Mesenchymal stem cell (in vitro differentiated cells and primary cell): ENCODE measurements around the gene ZBTB14.

Experiments
- DNase-seq: peaks from one replicate; pipeline ENCODE4 v3.0.0-alpha.2; 2013
- H2AFZ ChIP-seq: one replicate; pipeline ENCODE4 v1.6.1; 2013; ENCODE audit warnings: low read depth, mild to moderate bottlenecking, control low read depth, inconsistent platforms, low read length, moderate library complexity
- H2AK5ac ChIP-seq: 2 replicates; pipeline ENCODE4 v1.6.1; 2013; ENCODE audit warnings: low read length, moderate library complexity, mild to moderate bottlenecking, inconsistent platforms; ENCODE audit not compliant: severe bottlenecking
- H2BK120ac ChIP-seq: one replicate; pipeline ENCODE4 v1.6.1; 2013; ENCODE audit warnings: low read depth, mild to moderate bottlenecking, inconsistent platforms, low read length, moderate library complexity
- H2BK12ac ChIP-seq, 2 experiments: one replicate each; pipeline ENCODE4 v1.6.1; 2013; ENCODE audit warnings: inconsistent platforms in 2 of 2, low read length in 2 of 2, mild to moderate bottlenecking in 2 of 2, moderate library complexity in 2 of 2, control low read depth in 1 of 2
- H2BK15ac ChIP-seq: one replicate; pipeline ENCODE4 v1.6.1; 2013; ENCODE audit warnings: mild to moderate bottlenecking, low read depth, inconsistent platforms; ENCODE audit not compliant: poor library complexity, severe bottlenecking
- H2BK5ac ChIP-seq: 2 replicates; pipeline ENCODE4 v1.6.1; 2013; ENCODE audit warnings: low read depth, mild to moderate bottlenecking, low read length, control low read depth, inconsistent platforms; ENCODE audit not compliant: poor library complexity, severe bottlenecking
- H3K14ac ChIP-seq, 2 experiments: one replicate each; pipeline ENCODE4 v1.6.1; 2013; ENCODE audit warnings: inconsistent platforms in 2 of 2, low read length in 2 of 2, control low read depth in 1 of 2, mild to moderate bottlenecking in 1 of 2, moderate library complexity in 1 of 2
- H3K18ac ChIP-seq, 2 experiments: one replicate each; pipeline ENCODE4 v1.6.1; 2013; ENCODE audit warnings: inconsistent platforms in 2 of 2, low read length in 2 of 2, control low read depth in 1 of 2, low read depth in 1 of 2, mild to moderate bottlenecking in 1 of 2
- H3K23ac ChIP-seq, 2 experiments: one replicate each; pipeline ENCODE4 v1.6.1; 2013; ENCODE audit warnings: inconsistent platforms in 2 of 2, low read length in 2 of 2, mild to moderate bottlenecking in 2 of 2, moderate library complexity in 2 of 2, control low read depth in 1 of 2
- H3K27ac ChIP-seq: 2 replicates; pipeline ENCODE4 v1.5.1; 2013; ENCODE audit warnings: mild to moderate bottlenecking, moderate library complexity, low read length, control low read depth, inconsistent platforms; ENCODE audit not compliant: poor library complexity, severe bottlenecking
- H3K27me3 ChIP-seq, 2 experiments: 2 replicates each; pipeline versions ENCODE4 v1.6.1 to v1.7.0; 2013; ENCODE audit warnings: low read length in 2 of 2, mild to moderate bottlenecking in 2 of 2, moderate library complexity in 2 of 2, control low read depth in 1 of 2, inconsistent platforms in 1 of 2; ENCODE audit not compliant: control insufficient read depth in 1 of 2, insufficient read depth in 1 of 2
- H3K36me3 ChIP-seq, 2 experiments: 2 replicates each; pipeline versions ENCODE4 v1.6.1 to v1.7.0; 2013; ENCODE audit warnings: low read length in 2 of 2, control low read depth in 1 of 2, inconsistent platforms in 1 of 2, low read depth in 1 of 2, mild to moderate bottlenecking in 1 of 2; ENCODE audit not compliant: insufficient read depth in 2 of 2, control insufficient read depth in 1 of 2
- H3K4ac ChIP-seq, 2 experiments: one replicate each; pipeline ENCODE4 v1.6.1; 2013; ENCODE audit warnings: inconsistent platforms in 2 of 2, low read length in 2 of 2, mild to moderate bottlenecking in 2 of 2, moderate library complexity in 2 of 2, control low read depth in 1 of 2, low read depth in 1 of 2
- H3K4me1 ChIP-seq: 2 replicates; pipeline ENCODE4 v1.6.1; 2013; ENCODE audit warnings: low read depth, low read length, control low read depth; ENCODE audit not compliant: control insufficient read depth, insufficient read depth
- H3K4me2 ChIP-seq: 2 replicates; pipeline ENCODE4 v1.6.1; 2013; ENCODE audit warnings: low read length, mild to moderate bottlenecking, inconsistent platforms; ENCODE audit not compliant: poor library complexity, severe bottlenecking
- H3K4me3 ChIP-seq, 2 experiments: 2 replicates each; pipeline versions ENCODE4 v1.5.1 to v1.7.0; 2013; ENCODE audit warnings: low read length in 2 of 2, mild to moderate bottlenecking in 2 of 2, control low read depth in 1 of 2, low read depth in 1 of 2; ENCODE audit not compliant: insufficient read depth in 1 of 2
- H3K79me1 ChIP-seq: replicated peaks from 2 replicates; pipeline ENCODE4 v1.6.1; 2013; ENCODE audit warnings: mild to moderate bottlenecking, control low read depth, low read length, inconsistent platforms; ENCODE audit not compliant: poor library complexity, severe bottlenecking
- H3K9ac ChIP-seq: 2 replicates; pipeline ENCODE4 v1.7.0; 2013; ENCODE audit warnings: mild to moderate bottlenecking, low read length, moderate library complexity
- H3K9me3 ChIP-seq: 2 replicates; pipeline ENCODE4 v1.7.0; 2013; ENCODE audit warnings: mild to moderate bottlenecking, low read length; ENCODE audit not compliant: control insufficient read depth
- H4K8ac ChIP-seq: one replicate; pipeline ENCODE4 v1.6.1; 2013; ENCODE audit warnings: inconsistent platforms, mild to moderate bottlenecking, low read length, moderate library complexity
- H4K91ac ChIP-seq: one replicate; pipeline ENCODE4 v1.6.1; 2013; ENCODE audit warnings: mild to moderate bottlenecking, low read length, inconsistent platforms
- WGBS: methylation state at CpG from one replicate; pipeline ENCODE4 v1.1.7; 2013; ENCODE audit warnings: mixed read lengths; 5-methylcytosine and 5-hydroxymethylcytosine counted together

The ZBTB14 gene

GRCh38 chr18:5275872-5276271 lies 19.7 kb downstream of the ZBTB14 start:
- peaks cover 9% of the 10 kb centered on the region for H3K9me3 ChIP-seq
- no peak overlapping the region for H2BK120ac ChIP-seq
- H2BK15ac ChIP-seq, result no peak overlapping the region
- no peak overlapping the region for H4K91ac ChIP-seq
- no peak overlapping the region for H3K27ac ChIP-seq
- H3K4me2 ChIP-seq, result no peak overlapping the region
- H3K27me3 ChIP-seq, result no peaks in the 10 kb centered on the region
- H3K23ac ChIP-seq, result no peak overlapping the region
- H2AK5ac ChIP-seq, result no peak overlapping the region
- H3K4me1 ChIP-seq, result no peaks in the 10 kb centered on the region
- no peak overlapping the region for H2AFZ ChIP-seq
- H2BK5ac ChIP-seq, result no peak overlapping the region
- no peak overlapping the region for H3K9ac ChIP-seq
- DNase-seq, result no peak
- 78% methylated on average over 1 of the region's 1 CpG for WGBS
- H3K18ac ChIP-seq, result no peak overlapping the region
- H4K8ac ChIP-seq, result no peak overlapping the region
- H3K79me1 ChIP-seq, result no peaks in the 10 kb centered on the region
- H3K4ac ChIP-seq, result no peak overlapping the region
- no peak overlapping the region for H3K4me3 ChIP-seq
- no peaks in the 10 kb centered on the region for H3K36me3 ChIP-seq
- H3K14ac ChIP-seq, result no peak overlapping the region
- H2BK12ac ChIP-seq, result no peak overlapping the region

GRCh38 chr18:5268874-5269273 lies 26.7 kb downstream of the ZBTB14 start:
- no peak overlapping the region for H3K4me2 ChIP-seq
- no peaks in the 10 kb centered on the region for H3K79me1 ChIP-seq
- H2BK120ac ChIP-seq, result no peak overlapping the region
- no peak overlapping the region for H3K4ac ChIP-seq
- H3K18ac ChIP-seq, result no peak overlapping the region
- no peak overlapping the region for H4K8ac ChIP-seq
- H2BK12ac ChIP-seq, result no peak overlapping the region
- no peak for DNase-seq
- no peaks in the 10 kb centered on the region for H3K27me3 ChIP-seq
- H3K36me3 ChIP-seq, result no peaks in the 10 kb centered on the region
- H4K91ac ChIP-seq, result no peak overlapping the region
- H3K27ac ChIP-seq, result no peak overlapping the region
- H3K9ac ChIP-seq, result no peak overlapping the region
- H3K14ac ChIP-seq, result no peak overlapping the region
- no peak overlapping the region for H3K23ac ChIP-seq
- H2BK5ac ChIP-seq, result no peak overlapping the region
- H3K9me3 ChIP-seq, result peaks cover 16% of the 10 kb centered on the region
- no peaks in the 10 kb centered on the region for H3K4me1 ChIP-seq
- H2AK5ac ChIP-seq, result no peak overlapping the region
- no peak overlapping the region for H2AFZ ChIP-seq
- no peak overlapping the region for H3K4me3 ChIP-seq
- no peak overlapping the region for H2BK15ac ChIP-seq

- 35% methylated on average over 2 of the region's 3 CpGs for WGBS
- Histone ChIP-seq H3K14ac (no peak overlapping the region), H2BK5ac (no peak overlapping the region), H2BK12ac (no peak overlapping the region), H3K4me2 (no peak overlapping the region), H2AFZ (no peak overlapping the region), H2AK5ac (no peak overlapping the region), H3K18ac (no peak overlapping the region), H3K36me3 (no peaks in the 10 kb centered on the region), H3K4me1 (no peaks in the 10 kb centered on the region), H2BK120ac (no peak overlapping the region), H3K4ac (no peak overlapping the region), H3K27me3 (no peaks in the 10 kb centered on the region), H3K27ac (no peak overlapping the region), H3K9me3 (peaks cover 11% of the 10 kb centered on the region), H4K8ac (no peak overlapping the region), H3K9ac (no peak overlapping the region), H3K23ac (no peak overlapping the region), H3K4me3 (no peak overlapping the region), H2BK15ac (no peak overlapping the region), H4K91ac (no peak overlapping the region), H3K79me1 (no peaks in the 10 kb centered on the region)
- DNase-seq, result no peak
Observed at GRCh38 chr18:5266721-5267120, 28.8 kb downstream of the ZBTB14 start.

GRCh38 chr18:5253910-5254309 lies 41.6 kb downstream of the ZBTB14 start:
- Histone ChIP-seq H3K4me2 (no peak overlapping the region), H2BK12ac (no peak overlapping the region), H3K79me1 (no peaks in the 10 kb centered on the region), H3K23ac (no peak overlapping the region), H2BK5ac (no peak overlapping the region), H3K4me3 (no peak overlapping the region), H3K9ac (no peak overlapping the region), H2AFZ (no peak overlapping the region), H3K18ac (no peak overlapping the region), H3K9me3 (no peaks in the 10 kb centered on the region), H3K4me1 (no peaks in the 10 kb centered on the region), H2BK120ac (no peak overlapping the region), H3K4ac (no peak overlapping the region), H3K27ac (no peak overlapping the region), H2BK15ac (no peak overlapping the region), H2AK5ac (no peak overlapping the region), H4K91ac (no peak overlapping the region), H4K8ac (no peak overlapping the region), H3K27me3 (no peaks in the 10 kb centered on the region), H3K14ac (no peak overlapping the region), H3K36me3 (no peaks in the 10 kb centered on the region)
- no peak for DNase-seq
- whole genome bisulfite sequencing, result 100% methylated on average over 1 of the region's 2 CpGs
